DOHH2 (cell line): ENCODE data around the gene PC.

ENCODE experiments used
- H3F3A ChIP-seq: fragments of 200-600 bp; sonication (generic), shearing (Covaris generic); 2 replicates; pipeline ENCODE4 v1.6.0; 2016; ENCODE audit warnings: antibody characterized with exemption, mild to moderate bottlenecking; ENCODE audit not compliant: control insufficient read depth, insufficient read depth
- H3K27ac ChIP-seq: fragments of 200-600 bp; sonication (generic); 2 replicates; pipeline ENCODE4 v1.5.1; 2014; ENCODE audit warnings: low read depth, mild to moderate bottlenecking, low read length, moderate library complexity
- H3K27me3 ChIP-seq: fragments of 200-600 bp; sonication (generic); 2 replicates; pipeline ENCODE4 v1.6.1; 2014; ENCODE audit warnings: mild to moderate bottlenecking, low read length, mixed read lengths; ENCODE audit not compliant: control insufficient read depth
- H3K36me3 ChIP-seq: fragments of 200-600 bp; sonication (generic); 2 replicates; pipeline ENCODE4 v1.6.1; 2014; ENCODE audit warnings: mild to moderate bottlenecking, low read length, moderate library complexity, mixed read lengths; ENCODE audit not compliant: control insufficient read depth
- H3K4me1 ChIP-seq: fragments of 200-600 bp; sonication (generic); 2 replicates; pipeline ENCODE4 v1.6.1; 2014; ENCODE audit warnings: mild to moderate bottlenecking, low read length, mixed read lengths; ENCODE audit not compliant: control insufficient read depth
- H3K4me2 ChIP-seq: fragments of 200-600 bp; sonication (generic); 2 replicates; pipeline ENCODE4 v1.6.0; 2014; ENCODE audit warnings: mild to moderate bottlenecking, low read length, moderate library complexity
- H3K4me3 ChIP-seq: fragments of 200-600 bp; sonication (generic); 2 replicates; pipeline ENCODE4 v1.5.1; 2014; ENCODE audit warnings: mild to moderate bottlenecking, low read length, mixed read lengths
- H3K79me2 ChIP-seq: fragments of 200-600 bp; sonication (generic); 2 replicates; pipeline ENCODE4 v1.6.1; 2014; ENCODE audit warnings: mild to moderate bottlenecking, low read length, mixed read lengths; ENCODE audit not compliant: control insufficient read depth
- H3K9me2 ChIP-seq: fragments of 200-600 bp; sonication (generic); replicated peaks from 2 replicates; pipeline ENCODE4 v1.6.1; 2014; ENCODE audit warnings: mild to moderate bottlenecking, low read length, mixed read lengths; ENCODE audit not compliant: control insufficient read depth
- H3K9me3 ChIP-seq: fragments of 200-600 bp; sonication (generic); 2 replicates; pipeline ENCODE4 v1.6.1; 2014; ENCODE audit warnings: antibody characterized with exemption, low read length, mixed read lengths; ENCODE audit not compliant: control insufficient read depth, insufficient read depth
- H4K20me1 ChIP-seq: fragments of 200-600 bp; sonication (generic); 2 replicates; pipeline ENCODE4 v1.6.0; 2014; ENCODE audit warnings: low read depth, mild to moderate bottlenecking, antibody characterized with exemption, low read length, moderate library complexity; ENCODE audit not compliant: control insufficient read depth, insufficient read depth
- EZH2phosphoT487 ChIP-seq: fragments of 200-600 bp; sonication (generic); IDR thresholded peaks from 2 replicates; pipeline ENCODE4 v1.6.1; 2017; ENCODE audit warnings: borderline replicate concordance, mild to moderate bottlenecking, antibody characterized with exemption, low read length, moderate library complexity, mixed read lengths
- TF ChIP-seq, protein P1 (sequence below): fragments of 200-600 bp; sonication (generic); IDR thresholded peaks from one replicate; pipeline ENCODE4 v1.5.1; 2014; ENCODE audit warnings: antibody characterized with exemption, mild to moderate bottlenecking, low read depth, low read length; ENCODE audit not compliant: poor library complexity, severe bottlenecking

The PC gene

DNA sequence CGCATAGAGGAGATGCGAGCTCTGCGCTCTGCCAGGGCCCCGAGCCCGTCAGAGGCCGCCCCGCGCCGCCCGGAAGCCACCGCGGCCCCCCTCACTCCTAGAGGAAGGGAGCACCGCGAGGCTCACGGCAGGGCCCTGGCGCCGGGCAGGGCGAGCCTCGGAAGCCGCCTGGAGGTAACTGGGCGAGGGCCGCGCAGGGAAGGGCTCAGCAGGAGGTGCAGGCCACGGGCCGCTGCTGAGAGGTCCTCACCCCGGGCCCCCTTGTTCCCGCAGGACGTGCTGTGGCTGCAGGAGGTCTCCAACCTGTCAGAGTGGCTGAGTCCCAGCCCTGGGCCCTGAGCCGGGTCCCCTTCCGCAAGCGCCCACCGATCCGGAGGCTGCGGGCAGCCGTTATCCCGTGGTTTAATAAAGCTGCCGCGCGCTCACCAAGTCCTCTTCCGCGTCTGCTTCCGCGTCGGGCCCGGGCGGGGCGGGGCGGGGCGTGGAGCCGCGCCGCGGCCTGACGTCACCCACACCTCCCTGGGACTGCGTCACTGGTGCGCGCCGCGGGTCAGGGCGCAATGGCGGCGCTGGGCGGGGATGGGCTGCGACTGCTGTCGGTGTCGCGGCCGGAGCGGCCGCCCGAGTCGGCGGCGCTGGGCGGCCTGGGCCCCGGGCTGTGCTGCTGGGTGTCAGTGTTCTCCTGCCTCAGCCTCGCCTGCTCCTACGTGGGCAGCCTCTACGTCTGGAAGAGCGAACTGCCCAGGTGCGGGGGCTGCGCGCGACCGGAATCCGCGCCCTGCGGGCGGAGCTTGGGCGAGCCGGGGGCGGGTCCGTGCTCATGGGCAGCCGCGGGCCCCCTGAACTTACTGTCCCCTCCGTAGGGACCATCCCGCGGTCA lies 115.0 kb downstream of the PC start, which contains the start of gene RCE1:
Gene RCE1 (plus strand): TSS at position 546 of the 880 bp plus-strand sequence. CDS start 15 bp downstream, at position 561.
- Histone ChIP-seq H3K27ac (peak within 1 kb of the TSS; percentile 80), H3K4me2 (peak within 1 kb of the TSS; percentile 95), H3K79me2 (peaks cover 67% of the 10 kb centered on the region), H3K4me1 (peaks cover 34% of the 10 kb centered on the region), H3K4me3 (peak within 1 kb of the TSS; percentile 80), H4K20me1 (peaks cover 2% of the 10 kb centered on the region; the same call in 1 of the 2 replicates), H3K27me3 (no peaks in the 10 kb centered on the region), H3F3A (peaks cover 12% of the 10 kb centered on the region; the same call in 1 of the 2 replicates), H3K9me3 (no peaks in the 10 kb centered on the region), H3K9me2 (no peaks in the 10 kb centered on the region), H3K36me3 (peaks cover 70% of the 10 kb centered on the region)
- TF ChIP-seq EZH2phosphoT487: no peak
- TF ChIP-seq, protein P1, sequence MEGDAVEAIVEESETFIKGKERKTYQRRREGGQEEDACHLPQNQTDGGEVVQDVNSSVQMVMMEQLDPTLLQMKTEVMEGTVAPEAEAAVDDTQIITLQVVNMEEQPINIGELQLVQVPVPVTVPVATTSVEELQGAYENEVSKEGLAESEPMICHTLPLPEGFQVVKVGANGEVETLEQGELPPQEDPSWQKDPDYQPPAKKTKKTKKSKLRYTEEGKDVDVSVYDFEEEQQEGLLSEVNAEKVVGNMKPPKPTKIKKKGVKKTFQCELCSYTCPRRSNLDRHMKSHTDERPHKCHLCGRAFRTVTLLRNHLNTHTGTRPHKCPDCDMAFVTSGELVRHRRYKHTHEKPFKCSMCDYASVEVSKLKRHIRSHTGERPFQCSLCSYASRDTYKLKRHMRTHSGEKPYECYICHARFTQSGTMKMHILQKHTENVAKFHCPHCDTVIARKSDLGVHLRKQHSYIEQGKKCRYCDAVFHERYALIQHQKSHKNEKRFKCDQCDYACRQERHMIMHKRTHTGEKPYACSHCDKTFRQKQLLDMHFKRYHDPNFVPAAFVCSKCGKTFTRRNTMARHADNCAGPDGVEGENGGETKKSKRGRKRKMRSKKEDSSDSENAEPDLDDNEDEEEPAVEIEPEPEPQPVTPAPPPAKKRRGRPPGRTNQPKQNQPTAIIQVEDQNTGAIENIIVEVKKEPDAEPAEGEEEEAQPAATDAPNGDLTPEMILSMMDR: no peak

DNA sequence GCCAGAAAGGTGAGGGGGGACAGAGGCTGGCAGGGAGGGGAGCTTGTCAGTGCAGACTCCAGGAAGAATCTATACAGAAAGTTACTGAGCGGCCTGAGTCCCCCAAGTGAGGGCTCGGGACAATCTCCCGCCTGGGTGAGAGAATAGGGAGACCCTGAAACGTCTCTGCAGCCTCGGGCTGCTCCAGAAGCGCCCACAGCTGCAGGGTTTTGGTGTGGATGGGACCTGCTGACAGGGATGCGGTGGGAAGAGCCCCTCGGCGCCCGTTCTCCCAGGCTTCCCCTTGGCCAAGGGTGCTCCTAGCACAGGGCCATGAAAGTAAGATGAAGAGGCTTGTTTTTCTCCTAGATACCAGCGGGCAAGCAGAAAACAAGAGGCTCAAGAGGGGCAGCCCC lies 115.7 kb downstream of the PC start:
- TF ChIP-seq EZH2phosphoT487: no peak
- TF ChIP-seq, protein P1: no peak
- H3K4me2 ChIP-seq: peak overlapping the region; percentile 95
- no peaks in the 10 kb centered on the region for H3K9me3 ChIP-seq
- peaks cover 67% of the 10 kb centered on the region for H3K79me2 ChIP-seq
- H3K27me3 ChIP-seq: no peaks in the 10 kb centered on the region
- peaks cover 34% of the 10 kb centered on the region for H3K4me1 ChIP-seq
- H3K36me3 ChIP-seq: peaks cover 70% of the 10 kb centered on the region
- peaks cover 12% of the 10 kb centered on the region; the same call in 1 of the 2 replicates for H3F3A ChIP-seq
- H3K27ac ChIP-seq: peak overlapping the region; percentile 80
- peaks cover 2% of the 10 kb centered on the region; the same call in 1 of the 2 replicates for H4K20me1 ChIP-seq
- H3K9me2 ChIP-seq: no peaks in the 10 kb centered on the region
- H3K4me3 ChIP-seq: peak overlapping the region; percentile 80

DNA sequence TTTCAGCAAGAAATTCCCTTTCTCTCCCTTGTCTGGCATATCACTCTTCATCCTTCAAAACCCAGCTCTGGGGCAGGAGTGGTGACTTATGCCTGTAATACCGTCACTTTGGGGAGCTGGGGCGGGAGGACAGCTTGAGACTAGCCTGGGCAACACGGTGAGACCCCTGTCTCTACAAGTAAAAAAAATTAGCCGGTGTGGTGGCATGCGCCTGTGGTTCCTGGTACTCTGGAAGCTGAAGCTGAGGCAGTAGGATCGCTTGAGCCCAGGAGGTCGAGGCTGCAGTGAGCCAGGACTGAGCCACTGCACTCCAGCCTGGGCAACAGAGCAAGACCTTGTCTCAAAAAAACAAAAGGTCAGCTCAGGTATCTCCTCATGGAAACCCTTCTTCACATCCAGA lies 116.3 kb downstream of the PC start:
- peaks cover 67% of the 10 kb centered on the region for H3K79me2 ChIP-seq
- H3K9me3 ChIP-seq: no peaks in the 10 kb centered on the region
- H3K27ac ChIP-seq: no peak overlapping the region
- peaks cover 34% of the 10 kb centered on the region for H3K4me1 ChIP-seq
- H3F3A ChIP-seq: peaks cover 12% of the 10 kb centered on the region; the same call in 1 of the 2 replicates
- TF ChIP-seq, protein P1: no peak
- TF ChIP-seq EZH2phosphoT487: no peak
- H4K20me1 ChIP-seq: peaks cover 2% of the 10 kb centered on the region; the same call in 1 of the 2 replicates
- peak overlapping the region; percentile 95 for H3K4me2 ChIP-seq
- peaks cover 69% of the 10 kb centered on the region for H3K36me3 ChIP-seq
- no peaks in the 10 kb centered on the region for H3K27me3 ChIP-seq
- peak overlapping the region; percentile 80 for H3K4me3 ChIP-seq
- no peaks in the 10 kb centered on the region for H3K9me2 ChIP-seq
